ENCODE data around the gene NDUFS1. TPM values are rescaled to one million over a fixed set of nuclear protein-coding genes. Genes with fewer than 3 reads are reported as not detected.

The NDUFS1 gene
- polyA plus RNA-seq, 1 of the 3 experiments (the other 2 are of a cell fraction), result 54.8 TPM

- Histone ChIP-seq H3K4me3 (ENCODE audit: low read depth in 2 of 2, low read length in 1 of 2) (no peak overlapping the region), H3K9me2 (no peaks in the 10 kb centered on the region), H2AFZ (ENCODE audit: low read depth) (no peak overlapping the region), H3K4me1 (ENCODE audit: control insufficient read depth in 1 of 2, insufficient read depth in 2 of 2, low read depth in 1 of 2, low read length in 1 of 2) (no peaks in the 10 kb centered on the region), H3K79me2 (ENCODE audit: insufficient read depth) (no peaks in the 10 kb centered on the region), H3K9me3 (no peaks in the 10 kb centered on the region), H3K9ac (no peak overlapping the region), H4K20me1 (ENCODE audit: insufficient read depth) (no peaks in the 10 kb centered on the region), H3K27me3 (ENCODE audit: insufficient read depth) (no peaks in the 10 kb centered on the region), H3K4me2 (no peak overlapping the region), H3F3A (replicated peaks; ENCODE audit: insufficient read depth) (peaks cover 3% of the 10 kb centered on the region), H3K36me3 (replicated peaks in 1 of 2; ENCODE audit: control insufficient read depth in 1 of 2, insufficient read depth in 2 of 2, low read length in 1 of 2) (no peaks in the 10 kb centered on the region), H3K27ac (ENCODE audit: low read depth in 2 of 2, low read length in 1 of 2) (no peak overlapping the region)
- DNase-seq, result no peak
- CTCF ChIA-PET, result interaction anchor here (1.1 to 2.6 kb wide), 2 partner anchors 9 to 11 kb away, joined by 3 to 12 read pairs; partner anchors contain the start of gene INO80D
- TF ChIP-seq ZBTB33 (IDR thresholded peaks at IDR 0.05; ENCODE audit: borderline replicate concordance, low read depth) (no peak), GATA2 (CRISPR knock-in tag; IDR thresholded peaks at IDR 0.05) (no peak), CHD2 (IDR thresholded peaks at IDR 0.05; ENCODE audit: low read length, partially characterized antibody) (no peak), MXI1 (IDR thresholded peaks at IDR 0.05; ENCODE audit: low read depth, low read length) (no peak), GABPA (IDR thresholded peaks at IDR 0.05; ENCODE audit: low read depth) (no peak), NRF1 (IDR thresholded peaks at IDR 0.05; ENCODE audit: low read depth, low read length) (no peak), USF1 (IDR thresholded peaks at IDR 0.05; ENCODE audit: borderline replicate concordance, low read depth) (no peak), FOSL2 (IDR thresholded peaks at IDR 0.05; ENCODE audit: borderline replicate concordance, low read depth) (no peak), FOXJ3 (CRISPR knock-in tag; IDR thresholded peaks at IDR 0.05) (no peak), SIN3A (IDR thresholded peaks at IDR 0.05; ENCODE audit: borderline replicate concordance, low read depth, low read length) (no peak), TEAD4 (IDR thresholded peaks at IDR 0.05; ENCODE audit: borderline replicate concordance, insufficient read depth) (no peak), EZH2phosphoT487 (IDR thresholded peaks at IDR 0.05; ENCODE audit: borderline replicate concordance, low read depth) (no peak), MEF2A (IDR thresholded peaks at IDR 0.05; ENCODE audit: borderline replicate concordance, low read depth) (no peak), REST (IDR thresholded peaks at IDR 0.05; ENCODE audit: low read depth, low read length) (no peak), YY1 (IDR thresholded peaks at IDR 0.05; ENCODE audit: low read depth) (no peak), NFIC (IDR thresholded peaks at IDR 0.05; ENCODE audit: borderline replicate concordance) (no peak), RFX5 (IDR thresholded peaks at IDR 0.05; ENCODE audit: low read length) (no peak)
- POLR2A ChIA-PET, result no interaction called here
- WGBS (ENCODE audit: low lambda C conversion rate), result 94% methylated on average over 2 of the region's 2 CpGs
Measured at GRCh38 chr2:206096876-206097275, 62.4 kb downstream of the NDUFS1 start.

All from SK-N-SH (cell line).